C4-2B (cell line): ENCODE results near the gene AJUBA.

Experiments used
- CTCF ChIP-seq: fragments of 450-650 bp; conservative IDR thresholded peaks from 2 replicates; pipeline ENCODE4 v1.5.1; 2017; ENCODE audit warnings: mild to moderate bottlenecking
- ZFX ChIP-seq: fragments of 450-650 bp; IDR thresholded peaks from 2 replicates; pipeline ENCODE4 v1.6.1; 2017

GRCh38 chr14:22985894-22986507 lies 3.6 kb upstream of the AJUBA start:
- no peak for TF ChIP-seq CTCF
- TF ChIP-seq ZFX: no peak
